Stimulated activated CD4-positive, alpha-beta T cell treated with anti-CD3 and anti-CD28 coated beads, Interleukin-1b, Interleukin-23, amount 100 ng/mL, for 48 hours (primary cell): ENCODE results near the gene DAPK1.

ENCODE experiments used
- DNase-seq: peaks from one replicate; pipeline ENCODE4 v3.0.0-alpha.2; 2020

Gene DAPK1

DNA sequence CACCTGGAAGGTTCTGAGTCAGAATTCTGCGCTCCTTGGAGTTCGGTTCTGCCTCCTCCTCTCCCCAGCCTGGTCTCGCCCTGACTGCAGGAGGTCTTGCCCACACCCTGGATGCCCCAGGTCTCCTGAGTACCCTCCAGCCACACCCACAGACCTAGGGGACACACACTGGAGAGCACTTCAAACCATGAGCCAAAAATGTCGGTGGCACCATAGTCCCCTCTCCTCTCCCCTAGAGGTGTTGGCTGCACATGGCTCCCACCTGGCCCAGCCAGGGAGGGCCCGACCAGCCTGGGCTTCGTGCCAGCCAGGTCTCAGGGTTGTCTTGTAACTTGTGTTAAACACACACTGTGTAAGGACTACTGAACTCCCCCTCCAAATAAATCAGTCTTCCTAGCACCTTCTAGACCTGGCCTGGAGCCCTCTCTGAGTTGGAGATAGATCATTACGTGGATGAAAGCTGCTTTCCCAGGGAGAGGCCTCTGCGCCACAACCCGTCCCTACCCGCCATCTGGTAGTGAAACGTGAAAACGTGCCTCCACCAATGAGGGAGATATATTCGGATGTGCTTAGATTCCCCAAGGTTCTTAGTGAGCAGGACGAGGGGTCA, 178.3 kb downstream of the DAPK1 start:
- no peak for DNase-seq

DNA sequence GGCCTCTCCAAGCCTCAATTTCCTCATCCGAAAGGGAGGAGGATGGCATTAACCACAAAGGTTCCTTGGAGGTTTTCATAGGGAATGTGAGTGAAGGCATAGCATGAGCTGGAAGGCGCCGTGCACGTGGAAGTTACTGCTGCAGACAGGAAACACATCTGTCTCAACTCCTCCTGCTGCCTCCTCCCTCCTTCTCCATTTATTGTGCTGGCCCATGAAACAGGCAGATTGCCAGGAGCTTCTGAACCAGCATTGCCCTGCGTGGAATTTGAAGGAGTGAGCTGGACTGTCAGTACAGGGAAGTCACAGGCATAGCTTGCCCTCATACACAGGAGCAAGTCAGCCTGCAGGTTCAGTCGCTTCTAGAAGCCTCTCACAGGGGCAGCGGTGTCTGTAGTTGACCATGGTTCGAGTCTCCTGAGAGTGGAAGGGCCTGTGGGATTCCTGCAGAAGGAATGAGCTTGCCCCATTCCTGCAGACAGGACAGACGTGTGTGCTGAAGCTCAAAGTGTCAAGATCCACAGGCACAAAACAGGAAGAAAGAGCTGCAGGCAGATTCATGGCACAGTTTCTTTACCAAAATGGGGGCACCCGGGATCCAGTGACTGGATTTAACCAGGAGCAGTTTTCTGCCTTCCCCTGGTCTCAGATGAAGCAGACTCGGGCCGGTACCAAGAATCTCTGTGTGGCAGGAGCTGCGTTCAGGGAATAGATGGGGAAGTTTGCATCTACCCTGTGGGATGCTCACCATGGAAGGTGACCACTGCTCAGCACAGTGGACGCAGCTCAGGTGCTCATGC, 179.5 kb downstream of the DAPK1 start:
- no peak for DNase-seq

DNA sequence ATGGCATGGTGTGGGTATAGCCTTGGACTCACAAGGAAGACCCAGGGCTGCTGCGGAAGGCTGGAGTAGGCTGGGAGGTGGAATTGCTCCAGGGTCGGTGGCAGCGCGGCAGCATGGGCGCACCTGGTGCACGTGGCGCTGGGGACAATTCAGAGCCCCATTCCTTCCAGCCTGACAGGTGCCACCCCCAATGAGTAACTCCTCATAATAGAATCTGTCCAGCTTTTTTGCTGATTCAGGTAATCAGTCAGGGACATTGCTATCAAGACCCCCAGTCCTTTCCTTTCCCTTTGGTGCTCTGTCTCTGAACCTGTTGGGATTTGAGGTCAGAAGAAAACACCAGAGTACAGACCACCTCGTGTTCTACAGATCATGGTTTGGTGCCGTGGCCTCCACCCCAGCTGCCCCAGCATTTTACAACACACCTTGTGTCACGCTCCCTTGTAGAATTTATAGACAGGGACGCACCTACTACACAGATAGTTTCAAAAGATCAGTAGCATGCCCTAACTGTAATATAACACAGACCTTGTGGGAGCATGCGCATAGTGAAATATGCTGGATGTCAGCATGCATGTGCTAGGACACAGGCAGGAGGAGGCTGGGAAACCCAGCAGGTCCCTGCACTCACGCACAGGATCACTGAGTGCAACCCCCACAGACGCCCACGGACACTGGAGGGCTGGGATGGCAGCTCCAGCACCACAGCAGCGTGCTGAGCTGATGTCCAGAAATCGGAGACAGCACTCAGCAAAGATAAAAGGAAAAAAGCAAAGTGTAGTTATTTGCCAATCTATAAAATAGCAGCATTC, 180.3 kb downstream of the DAPK1 start:
- no peak for DNase-seq

DNA sequence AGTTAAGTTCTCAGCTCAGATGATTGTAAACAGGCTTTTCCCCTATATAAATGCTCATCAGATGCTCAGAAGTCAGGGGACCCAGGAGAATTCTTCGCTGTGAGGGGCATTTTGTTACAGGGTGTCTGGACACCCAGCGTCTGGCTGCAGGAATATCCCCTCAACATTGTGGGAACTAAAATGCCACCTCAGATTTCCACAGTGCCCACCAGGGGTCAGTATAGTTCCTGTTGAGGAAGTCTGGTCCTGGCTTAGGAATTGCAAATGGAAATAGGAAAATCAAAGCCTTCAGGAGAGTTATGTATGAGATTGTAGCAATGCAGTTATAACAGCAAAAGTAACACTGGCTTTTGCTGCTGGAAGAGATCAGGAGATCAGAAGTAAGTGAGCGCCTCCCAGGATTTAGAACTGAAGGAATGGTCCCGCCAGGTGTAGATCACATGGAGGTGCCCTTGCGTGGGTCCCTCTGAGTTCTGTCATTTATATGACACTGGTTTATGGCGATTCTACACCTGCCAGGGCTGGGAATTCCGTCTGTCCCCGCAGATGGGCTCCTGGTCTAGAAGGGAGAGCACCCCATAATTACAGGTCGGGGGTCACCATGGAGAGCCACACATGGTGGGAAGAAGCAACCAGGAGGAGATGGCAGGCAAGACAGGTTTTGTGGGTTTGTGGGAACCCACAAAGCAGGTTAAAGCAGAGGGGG, 181.1 kb downstream of the DAPK1 start:
- DNase-seq, result no peak

DNA sequence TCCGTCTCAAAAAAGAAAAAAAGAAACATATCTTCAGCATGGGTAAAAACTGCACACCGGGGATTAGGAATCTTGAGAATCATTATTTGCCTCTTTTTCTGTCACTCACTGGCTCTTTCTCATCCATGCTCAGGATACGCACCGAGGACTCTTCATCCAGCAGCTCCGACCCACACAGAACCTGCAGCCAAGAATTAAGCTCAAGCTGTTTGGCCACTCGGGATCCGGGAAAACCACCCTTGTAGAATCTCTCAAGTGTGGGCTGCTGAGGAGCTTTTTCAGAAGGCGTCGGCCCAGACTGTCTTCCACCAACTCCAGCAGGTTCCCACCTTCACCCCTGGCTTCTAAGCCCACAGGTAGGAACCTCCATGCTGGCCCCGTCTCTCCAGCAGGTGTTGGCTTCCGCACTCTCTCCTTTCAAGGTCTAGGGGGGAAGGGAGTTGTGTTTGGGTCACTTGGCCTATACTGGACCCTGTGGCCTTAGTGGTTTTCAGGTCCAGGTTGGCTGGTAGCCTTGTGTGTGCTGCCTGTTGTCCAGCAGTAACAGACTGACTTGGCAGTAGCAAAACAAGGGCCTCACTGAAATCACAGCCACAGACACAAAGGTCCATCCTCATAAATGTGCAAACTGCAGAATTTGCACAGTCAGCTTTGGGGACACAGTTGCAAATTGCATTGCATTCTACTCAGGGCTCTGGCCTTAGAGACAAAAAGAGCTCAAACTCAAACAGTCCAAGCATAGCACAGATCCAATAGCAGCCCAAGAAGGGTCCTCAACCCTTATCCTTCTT, 183.8 kb downstream of the DAPK1 start:
- DNase-seq, result no peak

DNA sequence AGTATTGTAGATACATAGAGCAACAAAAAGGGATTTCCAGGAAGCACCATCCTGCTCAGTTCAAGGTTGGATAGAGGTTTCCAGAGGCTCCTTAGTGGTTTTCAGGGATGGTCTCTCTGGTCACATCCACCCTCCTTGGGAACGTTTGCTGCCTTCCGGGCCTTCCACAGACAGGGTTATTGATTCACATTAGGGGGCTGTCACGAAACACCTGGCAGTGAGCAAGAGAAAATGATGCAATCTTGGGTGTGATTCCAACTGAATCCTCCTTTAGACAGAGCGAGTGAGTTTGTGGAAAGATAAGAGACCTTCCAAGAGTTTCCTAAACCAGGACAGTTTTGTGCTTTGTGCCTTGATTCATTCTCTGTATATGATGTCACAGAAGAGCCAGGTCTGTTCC, 184.4 kb downstream of the DAPK1 start:
- no peak for DNase-seq

DNA sequence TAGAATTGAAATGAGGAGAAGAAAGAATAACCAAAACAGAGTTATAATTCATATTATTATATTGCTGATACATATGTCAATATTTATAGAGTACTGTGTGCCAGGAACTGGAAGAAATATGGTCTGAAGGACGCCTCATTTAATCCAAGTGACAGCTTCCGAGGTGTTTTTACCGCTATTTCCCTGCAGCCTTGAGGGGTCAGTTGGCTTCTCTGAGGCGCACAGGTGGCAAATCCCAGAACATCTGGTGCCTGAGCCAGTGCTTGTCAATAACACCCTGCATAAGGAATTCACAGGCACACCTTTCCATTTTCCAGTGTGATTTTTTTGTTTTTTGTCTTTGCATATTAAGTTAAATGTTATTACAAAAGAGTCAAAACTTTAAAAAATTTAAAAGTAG, 185.0 kb downstream of the DAPK1 start:
- no peak for DNase-seq

DNA sequence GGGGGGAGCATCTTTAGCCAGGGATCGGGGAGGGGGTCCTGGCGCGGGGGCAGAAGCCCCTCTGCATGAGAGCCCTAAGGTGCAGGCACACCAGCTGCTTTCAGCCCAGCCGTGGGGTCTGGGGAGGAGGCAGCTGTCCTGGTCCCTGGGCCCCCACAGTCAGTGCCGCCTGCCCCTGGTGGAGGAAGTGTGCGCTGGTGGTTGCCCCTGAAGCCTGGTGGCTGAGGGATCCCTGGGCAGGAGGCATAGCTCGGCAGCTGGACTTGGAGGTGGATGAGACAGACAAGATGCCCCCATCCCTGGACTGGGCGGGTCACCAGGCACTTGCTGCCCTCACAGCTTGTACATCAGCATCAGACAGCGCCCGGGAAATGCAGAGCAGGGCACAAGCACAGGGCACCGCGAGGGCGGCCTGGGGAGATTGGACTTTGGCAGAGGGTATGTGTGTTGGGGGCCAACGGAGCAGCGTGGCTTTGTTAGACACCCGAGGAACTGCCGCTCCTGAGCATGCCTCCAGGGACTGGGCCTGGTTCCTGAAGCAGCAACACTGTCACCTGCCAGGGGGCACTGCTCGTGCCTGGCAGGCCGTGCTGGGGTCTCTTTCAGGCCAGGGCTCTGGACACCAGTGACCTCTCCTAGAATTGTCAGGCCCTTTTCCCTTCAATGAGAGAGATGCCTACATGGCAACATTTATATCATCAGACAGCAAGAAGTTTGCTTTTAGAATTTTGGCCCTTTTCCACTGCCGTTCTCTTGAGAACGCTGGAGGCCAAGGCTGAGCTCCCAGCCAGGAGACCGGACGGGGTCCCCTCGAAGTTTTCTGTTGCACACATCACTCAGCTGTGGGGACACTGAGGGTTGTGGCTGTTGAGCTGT, 186.3 kb downstream of the DAPK1 start:
- DNase-seq, result no peak

DNA sequence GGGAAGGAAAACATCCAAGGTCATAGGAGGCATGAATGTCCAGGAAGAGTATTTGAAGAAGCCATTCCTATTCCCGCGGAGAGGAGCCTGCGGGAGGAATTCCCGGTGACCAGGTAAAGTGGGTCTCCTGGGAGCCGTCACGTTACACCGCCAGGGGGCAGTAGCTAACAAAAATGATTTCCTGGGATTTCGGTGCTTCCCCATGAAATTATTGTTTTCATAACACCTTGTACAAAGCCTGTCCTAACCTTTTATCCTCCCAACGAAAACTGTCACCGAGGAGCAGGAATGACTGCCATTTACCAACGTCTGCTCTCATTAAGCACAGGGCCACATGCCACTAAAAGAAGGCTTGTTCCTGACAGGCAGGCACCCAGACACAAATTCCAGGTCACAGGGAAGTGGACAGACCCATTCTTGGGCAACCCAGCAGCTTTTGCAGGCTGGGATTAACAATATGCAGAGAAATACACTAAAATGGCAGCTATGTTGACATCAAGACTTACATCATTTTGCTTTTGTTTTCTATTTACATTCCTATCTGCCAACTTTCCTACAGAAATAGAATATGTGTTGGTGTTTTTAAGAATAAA, 187.1 kb downstream of the DAPK1 start:
- DNase-seq, result no peak

DNA sequence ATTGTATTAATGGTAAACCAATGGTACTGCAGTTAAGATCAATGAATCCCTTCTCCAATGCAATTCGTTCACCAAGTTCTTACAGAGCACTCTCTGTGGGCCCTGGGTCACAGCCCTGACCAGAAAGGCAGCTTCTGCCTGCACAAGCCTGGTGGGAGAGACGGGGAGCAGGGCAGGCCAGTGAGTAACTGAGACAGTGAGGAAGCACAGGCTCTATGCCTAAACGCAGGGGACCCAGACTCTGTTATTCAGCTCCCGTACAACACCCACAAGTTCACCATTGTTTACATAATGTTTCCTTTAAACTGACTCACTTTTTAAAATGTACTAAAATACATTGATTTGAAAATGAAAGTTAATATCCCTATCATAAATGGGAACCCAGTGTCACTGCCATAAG, 187.8 kb downstream of the DAPK1 start:
- no peak for DNase-seq

DNA sequence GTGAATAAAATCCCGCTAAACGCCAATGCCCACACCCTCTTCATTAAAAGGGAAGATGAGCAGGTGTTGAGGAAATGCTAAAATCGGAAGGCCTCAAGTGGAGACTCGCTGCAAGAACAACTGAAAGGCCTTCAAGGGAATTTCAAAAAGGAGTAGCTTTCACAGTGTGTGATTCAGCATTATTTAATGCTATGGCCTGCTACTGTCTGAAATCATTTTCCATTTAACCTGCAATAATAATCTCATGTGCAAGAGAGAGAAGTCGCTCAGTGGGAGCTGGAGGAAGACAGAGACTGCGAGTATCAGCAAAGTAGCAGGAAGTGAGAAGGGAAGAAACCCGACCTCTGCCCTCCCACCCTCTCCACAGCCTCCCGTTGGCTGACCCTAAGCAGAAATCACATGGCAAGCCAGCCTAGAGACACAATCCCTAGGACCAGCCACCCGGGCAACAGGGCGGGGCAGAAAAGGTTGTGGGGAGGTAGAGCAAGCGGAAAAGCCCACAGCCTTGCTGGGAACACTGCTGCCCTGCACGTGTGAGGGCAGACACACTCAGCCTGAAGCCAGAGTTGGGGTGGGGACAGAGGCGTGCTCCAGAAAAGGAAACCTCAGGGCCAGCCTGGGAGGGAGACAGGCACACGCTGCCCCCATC, 188.3 kb downstream of the DAPK1 start:
- DNase-seq, result no peak

DNA sequence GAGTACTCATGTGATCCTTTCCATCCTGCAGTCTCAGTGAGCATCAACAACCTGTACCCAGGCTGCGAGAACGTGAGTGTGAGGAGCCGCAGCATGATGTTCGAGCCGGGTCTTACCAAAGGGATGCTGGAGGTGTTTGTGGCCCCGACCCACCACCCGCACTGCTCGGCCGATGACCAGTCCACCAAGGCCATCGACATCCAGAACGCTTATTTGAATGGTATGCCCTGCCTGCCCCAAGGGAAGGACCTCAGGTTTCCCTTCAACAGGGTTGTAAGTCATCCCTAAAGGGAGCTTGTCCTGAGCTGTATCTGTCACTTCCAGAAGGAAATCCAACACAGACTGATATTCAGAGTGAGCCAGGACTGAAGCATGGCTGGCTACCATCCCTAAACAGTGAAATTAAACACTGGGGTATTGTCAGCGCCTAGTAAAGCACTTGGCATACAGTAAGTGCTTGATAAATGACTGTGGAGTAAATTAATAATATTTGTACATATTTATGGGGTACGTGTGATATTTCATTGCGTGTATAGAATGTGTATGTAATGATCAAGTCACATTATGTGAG, 188.9 kb downstream of the DAPK1 start:
- DNase-seq, result no peak

DNA sequence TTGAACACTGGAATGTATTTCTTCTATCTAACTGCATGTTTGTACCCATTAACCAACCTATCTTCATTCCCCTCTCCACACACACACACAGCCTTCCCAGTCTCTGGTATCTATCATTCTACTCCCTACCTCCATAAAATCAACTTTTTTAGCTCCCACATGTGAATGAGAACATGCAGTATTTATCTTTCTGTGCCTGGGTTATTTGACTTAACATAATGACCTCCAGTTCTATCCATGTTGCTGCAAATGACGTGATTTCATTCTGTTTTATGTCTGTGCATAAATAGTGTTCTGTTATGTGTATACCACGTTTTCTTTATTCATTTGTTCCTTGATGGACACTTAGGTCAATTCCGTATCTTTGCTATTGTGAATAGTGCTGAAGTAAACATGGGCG, 189.5 kb downstream of the DAPK1 start:
- no peak for DNase-seq

DNA sequence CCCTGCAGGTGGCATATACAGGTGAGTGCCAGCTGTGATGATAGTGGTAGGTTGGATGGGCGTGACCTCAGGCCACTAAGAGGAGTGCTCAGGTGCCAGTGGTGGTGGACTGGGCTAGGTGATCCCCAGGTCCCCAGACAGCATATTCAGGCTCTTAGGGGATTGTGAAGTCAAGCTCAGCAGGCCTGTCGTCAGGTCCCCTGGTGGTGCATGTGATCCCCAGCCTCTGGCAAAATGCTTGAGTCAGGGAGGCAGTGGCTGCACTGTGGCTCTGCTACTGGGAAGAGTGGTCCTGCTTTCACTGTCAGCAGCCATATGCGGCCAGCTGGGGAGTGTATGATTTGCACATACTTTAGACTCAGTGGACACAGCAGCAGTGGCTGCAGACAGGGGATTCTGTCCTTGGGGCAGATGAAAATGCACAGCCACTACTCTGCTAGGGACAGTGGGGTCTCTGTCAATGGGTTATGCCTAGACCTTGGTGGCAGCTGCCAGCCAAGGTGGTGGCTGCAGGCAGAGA, 196.6 kb downstream of the DAPK1 start:
- DNase-seq, result no peak

DNA sequence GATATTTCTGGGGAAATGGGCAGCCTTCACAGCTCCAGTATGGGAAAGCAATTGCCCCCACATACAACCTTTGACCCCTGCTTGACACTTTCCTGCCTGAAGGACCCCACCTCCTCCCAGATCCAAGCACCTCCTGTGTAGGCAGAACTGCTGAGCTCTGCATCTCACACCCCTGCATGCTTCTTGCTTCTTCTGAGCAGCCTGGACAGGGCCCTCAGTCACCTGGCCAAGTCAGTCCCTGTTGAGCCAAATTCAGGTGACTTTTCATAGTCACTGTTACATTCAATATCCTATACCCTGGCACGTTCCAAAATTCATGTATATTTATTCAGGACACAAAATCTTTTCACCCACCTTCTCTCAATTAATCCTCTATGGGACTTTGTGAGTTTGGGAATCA, 197.9 kb downstream of the DAPK1 start:
- DNase-seq, result no peak

DNA sequence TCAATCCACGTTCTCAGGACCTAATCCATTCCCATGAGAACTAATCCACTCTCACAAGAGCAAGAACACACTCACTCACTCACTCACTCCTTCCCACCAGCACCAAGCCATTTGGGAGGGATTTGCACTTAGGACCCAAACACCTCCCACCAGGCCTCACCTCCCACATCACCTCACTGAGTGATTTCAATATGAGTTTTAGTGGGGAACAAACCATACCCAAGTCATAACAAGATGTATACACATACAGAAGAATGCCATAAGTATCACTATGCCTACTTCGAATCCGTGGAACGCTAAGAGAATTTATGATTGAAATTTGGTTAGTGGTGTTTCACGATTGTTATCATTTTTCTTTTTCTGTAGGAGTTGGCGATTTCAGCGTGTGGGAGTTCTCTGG, 199.0 kb downstream of the DAPK1 start:
- DNase-seq, result no peak

DNA sequence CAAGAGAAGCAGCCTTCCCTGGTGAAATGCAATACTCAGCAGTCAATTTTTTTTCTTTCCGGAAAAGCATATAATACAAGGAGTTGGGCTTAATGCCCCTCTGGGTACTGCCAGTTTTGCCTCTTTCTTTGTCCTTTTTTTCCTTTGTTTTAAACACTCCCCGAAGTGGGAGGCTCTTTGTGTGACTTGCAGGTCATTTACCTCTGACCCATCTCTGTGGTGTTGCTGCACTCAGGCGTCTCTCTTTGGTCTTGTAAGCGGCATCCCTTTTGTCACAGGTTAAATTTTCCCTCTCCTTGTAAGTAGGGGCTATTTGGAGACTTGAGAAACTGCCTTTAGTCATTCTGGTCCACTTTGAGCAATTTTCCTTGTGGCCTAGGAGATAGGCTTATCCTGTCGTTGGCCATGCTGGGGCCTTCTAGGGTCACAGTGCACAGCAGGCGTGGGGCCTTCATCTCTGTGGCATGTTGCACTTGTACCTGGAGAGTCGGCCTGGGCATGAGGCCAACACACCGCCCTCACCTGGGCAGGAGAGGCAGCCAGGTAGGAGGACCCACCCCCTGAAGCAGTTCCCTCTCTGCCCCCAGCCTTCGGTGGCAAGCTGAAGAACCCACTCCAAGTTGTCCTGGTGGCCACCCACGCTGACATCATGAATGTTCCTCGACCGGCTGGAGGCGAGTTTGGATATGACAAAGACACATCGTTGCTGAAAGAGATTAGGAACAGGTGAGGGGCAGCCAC, 200.6 kb downstream of the DAPK1 start:
- no peak for DNase-seq

DNA sequence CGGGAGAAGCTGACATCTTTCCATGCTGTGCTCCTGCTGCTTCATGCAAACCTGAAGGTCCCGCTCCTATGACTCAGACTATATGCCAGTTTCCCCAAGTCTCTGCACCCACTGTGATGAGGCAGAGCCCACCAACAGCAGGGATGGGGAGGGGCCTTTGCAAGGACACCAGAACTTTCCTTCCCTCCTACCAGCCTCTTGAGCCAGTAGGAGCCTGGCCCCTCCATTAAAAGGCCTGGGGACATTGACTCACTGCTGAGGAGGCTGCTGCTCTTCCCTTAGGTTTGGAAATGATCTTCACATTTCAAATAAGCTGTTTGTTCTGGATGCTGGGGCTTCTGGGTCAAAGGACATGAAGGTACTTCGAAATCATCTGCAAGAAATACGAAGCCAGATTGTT, 202.2 kb downstream of the DAPK1 start:
- no peak for DNase-seq

DNA sequence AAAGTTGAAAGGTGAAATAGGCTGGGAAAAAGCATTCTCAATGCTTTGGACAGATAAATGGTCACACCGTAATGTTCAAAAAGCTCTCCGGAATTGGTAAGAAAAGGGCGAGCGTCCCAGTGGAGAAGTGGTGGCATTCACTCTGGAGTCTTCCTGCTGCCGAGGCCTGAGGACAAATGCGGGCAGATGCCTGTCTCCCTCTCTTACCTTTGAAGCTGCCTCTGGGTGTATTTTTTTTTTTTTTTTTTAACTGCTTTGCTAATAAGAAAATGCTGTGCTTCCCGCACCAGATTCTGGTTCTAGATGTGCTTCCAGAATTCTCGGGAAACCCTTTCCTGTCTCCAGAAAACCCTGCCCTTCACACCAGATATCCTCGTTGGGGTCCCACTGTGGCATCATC, 203.8 kb downstream of the DAPK1 start:
- no peak for DNase-seq
